NT2/D1 (cell line): ENCODE results near the gene R3HDM4.

Source experiments
- SUZ12 ChIP-seq: IDR thresholded peaks from 2 replicates; pipeline ENCODE4 v1.6.1; 2011; ENCODE audit not compliant: insufficient read length, insufficient read depth; ENCODE audit errors: extremely low read depth
- ZNF274 ChIP-seq: IDR thresholded peaks from 2 replicates; pipeline ENCODE4 v1.6.1; 2011; ENCODE audit warnings: mild to moderate bottlenecking, low read depth, low read length

- TF ChIP-seq SUZ12 (no peak), ZNF274 (no peak)
These were observed 3.8 kb upstream of the R3HDM4 start for GRCh38 chr19:916645-917322.
